Neuron (in vitro differentiated cells): ENCODE data around the gene CKAP5.

Experiments
- H2AFZ ChIP-seq: one replicate; pipeline ENCODE4 v1.6.1; 2013; ENCODE audit warnings: low read depth, mild to moderate bottlenecking, inconsistent platforms, low read length, moderate library complexity
- H3K27me3 ChIP-seq: one replicate; pipeline ENCODE4 v1.6.1; 2013; ENCODE audit warnings: low read length; ENCODE audit not compliant: insufficient read depth
- H3K36me3 ChIP-seq: one replicate; pipeline ENCODE4 v1.6.1; 2013; ENCODE audit warnings: low read length; ENCODE audit not compliant: insufficient read depth
- H3K4me1 ChIP-seq: one replicate; pipeline ENCODE4 v1.6.1; 2013; ENCODE audit warnings: low read length; ENCODE audit not compliant: insufficient read depth
- H3K4me3 ChIP-seq: 2 replicates; pipeline ENCODE4 v1.5.1; 2013; ENCODE audit warnings: mild to moderate bottlenecking, low read length, moderate library complexity
- H3K9me3 ChIP-seq: one replicate; pipeline ENCODE4 v1.6.1; 2013; ENCODE audit warnings: low read length

CKAP5 gene

DNA sequence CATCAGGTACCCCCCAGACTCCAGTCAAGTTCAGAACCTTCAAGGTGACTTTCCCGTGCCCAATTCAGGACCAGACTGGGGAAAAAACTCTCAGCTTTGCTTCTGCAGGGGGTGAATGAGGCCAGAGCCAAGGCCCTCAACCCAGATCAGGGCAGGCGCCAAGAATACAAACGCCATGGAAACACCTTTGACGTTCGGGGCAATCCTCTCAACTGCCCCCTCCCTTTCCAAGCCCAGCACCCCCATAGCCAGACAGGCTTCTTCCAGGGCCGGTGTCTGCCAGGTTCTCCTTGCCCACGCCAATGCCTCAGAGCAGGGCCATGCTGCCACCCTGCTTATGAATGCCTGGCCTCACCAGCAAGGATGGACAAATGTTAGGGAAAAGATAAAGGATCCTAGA is 151.5 kb downstream of the CKAP5 start:
- peaks cover 38% of the 10 kb centered on the region for H3K36me3 ChIP-seq
- no peaks in the 10 kb centered on the region for H3K27me3 ChIP-seq
- no peak overlapping the region for H3K4me3 ChIP-seq
- H3K9me3 ChIP-seq = no peaks in the 10 kb centered on the region
- no peak overlapping the region for H2AFZ ChIP-seq
- peaks cover 22% of the 10 kb centered on the region for H3K4me1 ChIP-seq

- H2AFZ ChIP-seq = no peak overlapping the region
- H3K36me3 ChIP-seq = peaks cover 39% of the 10 kb centered on the region
- no peaks in the 10 kb centered on the region for H3K9me3 ChIP-seq
- no peak overlapping the region for H3K4me3 ChIP-seq
- no peaks in the 10 kb centered on the region for H3K27me3 ChIP-seq
- H3K4me1 ChIP-seq = peaks cover 18% of the 10 kb centered on the region
Measured at GRCh38 chr11:46694072-46694471, 152.0 kb downstream of the CKAP5 start.

DNA sequence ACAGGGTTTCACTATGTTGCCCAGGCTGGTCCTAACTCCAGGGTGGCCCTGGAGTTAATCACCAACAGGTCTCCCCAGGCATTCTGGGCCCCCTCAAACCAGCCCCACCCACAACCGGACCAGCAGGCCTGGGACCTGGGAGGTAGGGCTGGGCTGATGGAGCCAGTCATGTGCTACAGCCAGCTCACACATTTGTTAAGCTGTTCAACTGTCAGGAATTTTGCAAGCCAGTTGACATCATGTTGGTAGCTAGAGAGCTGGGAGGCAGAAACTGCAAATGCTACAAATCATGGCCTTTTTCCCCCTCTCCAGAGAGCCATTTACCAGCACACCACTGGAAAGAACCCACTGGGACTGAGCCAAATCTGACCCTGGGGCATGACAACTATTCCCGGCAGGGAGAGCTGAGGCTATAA is 152.5 kb downstream of the CKAP5 start:
- Histone ChIP-seq H3K4me3 (no peak overlapping the region), H3K9me3 (no peaks in the 10 kb centered on the region), H3K27me3 (no peaks in the 10 kb centered on the region), H3K36me3 (peaks cover 40% of the 10 kb centered on the region), H2AFZ (no peak overlapping the region), H3K4me1 (peaks cover 13% of the 10 kb centered on the region)
